Right forelimb (tissue), 1 donor: ENCODE data around the gene LPCAT3.
A peak's percentile ranks its signal among the peaks of the same experiment; 100 is the strongest.

ENCODE experiments used
- DNase-seq: peaks from one replicate; pipeline ENCODE4 v3.0.0-alpha.2; 2018

Gene LPCAT3

DNA sequence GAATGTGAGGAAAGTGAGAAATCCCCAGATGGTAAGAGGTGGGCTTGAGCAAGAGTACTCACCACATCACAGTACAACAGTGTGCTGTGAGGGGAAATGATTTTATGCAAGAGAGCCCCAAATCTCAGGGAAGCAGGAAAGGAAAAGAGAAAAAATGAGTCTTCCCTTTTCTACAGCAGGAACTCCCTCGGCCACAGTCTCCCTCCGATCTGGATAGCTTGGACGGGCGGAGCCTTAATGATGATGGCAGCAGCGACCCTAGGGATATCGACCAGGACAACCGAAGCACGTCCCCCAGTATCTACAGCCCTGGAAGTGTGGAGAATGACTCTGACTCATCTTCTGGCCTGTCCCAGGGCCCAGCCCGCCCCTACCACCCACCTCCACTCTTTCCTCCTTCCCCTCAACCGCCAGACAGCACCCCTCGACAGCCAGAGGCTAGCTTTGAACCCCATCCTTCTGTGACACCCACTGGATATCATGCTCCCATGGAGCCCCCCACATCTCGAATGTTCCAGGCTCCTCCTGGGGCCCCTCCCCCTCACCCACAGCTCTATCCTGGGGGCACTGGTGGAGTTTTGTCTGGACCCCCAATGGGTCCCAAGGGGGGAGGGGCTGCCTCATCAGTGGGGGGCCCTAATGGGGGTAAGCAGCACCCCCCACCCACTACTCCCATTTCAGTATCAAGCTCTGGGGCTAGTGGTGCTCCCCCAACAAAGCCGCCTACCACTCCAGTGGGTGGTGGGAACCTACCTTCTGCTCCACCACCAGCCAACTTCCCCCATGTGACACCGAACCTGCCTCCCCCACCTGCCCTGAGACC is 82.7 kb downstream of the LPCAT3 start:
- peak; percentile 43 for DNase-seq

DNA sequence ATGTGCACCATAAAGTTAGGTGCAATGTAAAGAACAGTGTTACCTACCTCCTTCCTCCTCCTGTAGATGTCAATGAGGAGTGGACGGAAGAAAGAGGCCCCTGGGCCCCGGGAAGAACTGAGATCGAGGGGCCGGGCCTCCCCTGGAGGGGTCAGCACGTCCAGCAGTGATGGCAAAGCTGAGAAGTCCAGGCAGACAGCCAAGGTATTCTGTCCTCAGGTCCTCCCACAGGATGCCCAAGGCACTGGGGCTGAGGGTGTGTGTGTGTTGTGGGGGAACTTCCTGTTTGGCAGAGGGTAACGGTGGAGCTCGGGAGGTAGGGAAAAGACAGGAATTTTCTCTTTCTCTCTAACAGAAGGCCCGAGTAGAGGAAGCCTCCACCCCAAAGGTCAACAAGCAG is 84.2 kb downstream of the LPCAT3 start:
- DNase-seq = peak; percentile 44

DNA sequence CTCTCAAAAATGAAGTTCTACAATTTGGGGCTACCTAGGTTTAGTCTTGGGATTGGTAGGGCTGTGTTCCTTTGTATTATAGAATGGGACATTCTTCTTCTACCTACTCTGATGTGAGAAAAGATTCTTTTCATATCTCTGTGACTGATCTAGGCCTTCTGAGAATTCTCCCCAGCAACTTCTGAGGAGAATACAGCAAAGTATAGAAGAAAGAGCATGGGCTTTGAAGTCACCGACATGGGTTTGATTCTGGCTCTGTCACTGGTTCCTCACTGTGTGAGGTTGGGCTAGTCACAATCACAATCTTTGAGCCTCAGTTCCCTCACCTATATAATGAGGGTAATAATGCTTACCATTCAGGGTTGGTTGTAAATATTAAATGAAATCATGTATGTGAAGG is 85.5 kb downstream of the LPCAT3 start:
- DNase-seq = no peak

DNA sequence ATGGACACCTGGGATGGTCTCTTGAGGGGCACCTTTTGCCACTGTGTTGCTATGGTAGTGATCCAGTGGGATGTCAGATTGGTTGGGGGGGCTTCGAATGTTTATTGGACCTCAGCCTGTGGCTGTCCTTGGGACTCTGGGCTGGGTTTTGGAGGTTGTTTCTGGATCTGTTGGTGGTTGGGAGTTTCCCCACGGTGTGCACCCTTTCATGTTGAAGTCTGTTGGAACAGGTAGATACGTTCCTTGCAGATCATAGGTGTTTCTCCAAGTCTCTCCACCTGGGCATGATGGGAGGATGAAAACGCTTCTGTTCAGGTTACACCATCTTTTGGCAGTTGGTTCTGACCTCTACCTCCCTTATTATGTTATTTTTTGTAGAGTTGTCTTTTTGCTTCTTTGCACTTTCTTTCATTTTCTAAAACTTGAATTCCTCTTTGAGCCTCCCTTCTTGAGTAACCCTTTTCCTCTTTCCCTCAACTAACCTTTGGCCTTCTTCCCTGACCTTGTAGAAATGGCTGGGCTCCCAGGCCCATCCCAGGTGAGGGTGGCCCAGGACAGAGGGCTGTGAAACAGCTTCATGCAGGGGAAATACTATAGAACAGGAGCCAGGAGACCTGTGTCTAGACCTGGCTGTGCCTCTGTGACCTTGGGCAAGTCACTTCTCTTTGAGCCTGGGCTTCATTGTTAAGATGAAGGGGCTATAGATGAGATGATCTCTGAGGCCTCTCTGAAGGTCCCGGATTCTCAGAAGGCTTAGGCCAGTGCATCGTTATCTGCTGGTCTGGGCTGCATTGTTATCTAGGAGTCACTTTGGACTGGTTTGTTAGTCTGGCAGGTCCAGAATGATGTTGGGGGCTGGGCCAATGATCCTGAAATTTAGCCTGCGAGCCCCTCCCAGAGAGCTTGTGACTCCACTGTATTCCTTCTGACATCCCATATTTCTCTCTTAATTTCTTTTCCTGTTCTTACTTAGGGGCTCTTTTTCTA is 88.5 kb downstream of the LPCAT3 start:
- no peak for DNase-seq

DNA sequence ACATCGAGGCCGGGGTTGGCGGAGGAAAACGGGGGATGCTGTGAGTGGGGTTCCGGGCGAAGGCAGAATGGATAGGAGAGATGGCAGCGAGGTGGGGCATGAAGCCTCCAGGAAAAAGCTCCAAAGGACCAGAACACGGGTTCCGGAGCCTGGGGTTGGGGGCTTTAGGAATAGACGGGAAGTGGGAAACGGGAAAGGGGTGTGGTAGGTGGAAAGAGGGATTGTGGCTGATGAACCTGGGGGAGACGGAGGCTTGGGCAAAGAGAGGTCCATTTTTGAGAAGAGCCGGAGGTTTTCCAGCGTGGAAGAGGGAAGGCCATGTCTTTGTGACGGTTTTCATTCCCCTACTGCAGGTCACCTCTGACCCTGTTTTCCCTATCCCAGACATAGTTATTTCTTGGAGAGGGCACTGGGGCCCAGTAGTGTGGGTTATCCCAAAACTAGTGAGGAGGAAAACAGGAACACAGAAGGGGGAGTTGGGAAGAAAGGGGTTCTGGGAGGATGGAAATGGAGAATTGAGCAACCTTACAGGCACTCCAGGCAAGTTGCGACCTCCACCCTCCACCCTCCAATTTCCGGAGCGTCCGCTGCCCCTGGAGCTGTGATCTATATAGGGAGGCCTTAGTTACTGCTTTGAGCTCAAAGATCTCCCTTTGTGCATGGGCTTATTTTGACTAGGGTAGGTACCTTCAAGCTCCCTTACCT is 89.4 kb downstream of the LPCAT3 start:
- no peak for DNase-seq

DNA sequence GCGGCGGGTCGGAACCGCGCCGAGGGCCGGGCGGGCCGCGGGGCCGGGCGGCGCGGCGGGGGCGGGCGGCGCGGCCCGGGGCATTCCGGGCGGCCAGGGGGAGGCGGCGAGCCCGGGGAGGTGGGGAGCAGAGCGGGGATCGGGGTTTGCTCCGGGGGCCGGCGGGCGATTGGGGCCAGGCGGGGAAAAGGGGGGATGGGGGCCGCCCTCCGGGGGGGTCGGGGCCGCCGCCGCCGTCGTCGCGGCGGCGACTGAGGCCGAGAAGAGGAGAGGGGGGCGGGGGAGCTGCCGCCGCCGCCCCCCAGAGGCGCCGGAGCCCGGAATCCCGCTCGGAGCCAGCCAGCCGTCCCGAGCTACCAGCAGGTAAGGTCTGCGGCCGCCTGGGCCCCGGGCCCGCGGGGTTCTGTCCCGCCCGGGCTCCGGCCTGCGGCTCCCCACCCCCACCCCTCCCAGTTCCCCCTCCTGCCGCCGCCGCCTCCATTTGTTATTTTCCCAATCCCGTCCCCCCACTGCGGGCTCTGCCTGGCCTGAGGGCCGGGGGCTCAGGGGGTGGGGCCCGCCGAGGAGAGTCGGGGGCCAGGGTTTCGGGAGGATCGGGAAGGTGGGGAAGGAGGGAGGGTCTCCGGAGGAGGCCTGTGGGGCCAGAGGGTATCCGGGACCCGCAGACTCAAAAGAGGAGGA is 90.1 kb downstream of the LPCAT3 start:
- peak; percentile 56 for DNase-seq

DNA sequence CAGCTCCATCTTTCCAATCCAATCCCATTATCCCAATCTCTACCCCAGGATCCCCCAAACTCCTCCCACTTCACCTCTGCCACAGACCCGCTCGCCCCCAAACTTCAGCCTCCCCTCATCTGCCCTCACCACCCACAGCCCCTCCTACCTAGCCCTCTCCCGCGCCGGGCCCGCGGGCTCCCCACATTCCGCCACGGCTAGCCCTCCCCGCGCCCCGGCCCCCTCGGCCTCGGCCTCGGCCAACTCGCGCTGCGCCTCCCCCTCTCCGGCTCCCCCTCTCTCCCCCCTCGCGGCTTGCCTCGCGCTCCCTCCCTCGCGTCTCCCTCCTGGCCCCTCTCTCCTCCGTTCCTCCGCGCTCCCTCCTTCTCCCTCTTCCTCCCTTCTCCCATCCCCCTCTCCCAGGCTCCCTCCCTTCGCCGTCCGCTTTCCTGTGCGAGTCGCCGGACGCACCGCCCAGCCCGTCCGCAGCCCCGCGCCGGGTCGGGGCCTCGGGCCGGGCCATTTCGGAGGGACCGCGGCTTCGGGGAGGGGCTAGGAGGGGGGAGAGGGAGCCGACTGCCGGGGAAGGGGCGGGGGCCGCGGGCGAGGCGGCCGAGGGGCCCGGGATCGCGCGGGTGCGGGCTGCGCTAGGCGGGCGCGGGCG is 90.8 kb downstream of the LPCAT3 start, which contains the start of gene ATN1:
Gene ATN1 (plus strand): TSS at position 581 of the 643 bp plus-strand sequence. CDS start 6,043 bp downstream, outside the sequence.
- DNase-seq = peak; percentile 90
